HL-60/S4 treated with phorbol 12-myristate 13-acetate at 8.2 ng/mL for 4 days and 3 days (cell line): ENCODE measurements around the gene PREX1.
"Not testable (repeated sequence)": the region's sequence is repeated elsewhere in the genome, so short reads cannot be mapped to it uniquely, and the experiment has no call there.

Source experiments
- in situ Hi-C: fragments of 300-500 bp; cut with MboI; formaldehyde crosslinking; loops from 2 replicates; pipeline ENCODE4 v1.15.0; 2022; ENCODE audit warnings: low sequenced_read_pairs

The PREX1 gene

DNA sequence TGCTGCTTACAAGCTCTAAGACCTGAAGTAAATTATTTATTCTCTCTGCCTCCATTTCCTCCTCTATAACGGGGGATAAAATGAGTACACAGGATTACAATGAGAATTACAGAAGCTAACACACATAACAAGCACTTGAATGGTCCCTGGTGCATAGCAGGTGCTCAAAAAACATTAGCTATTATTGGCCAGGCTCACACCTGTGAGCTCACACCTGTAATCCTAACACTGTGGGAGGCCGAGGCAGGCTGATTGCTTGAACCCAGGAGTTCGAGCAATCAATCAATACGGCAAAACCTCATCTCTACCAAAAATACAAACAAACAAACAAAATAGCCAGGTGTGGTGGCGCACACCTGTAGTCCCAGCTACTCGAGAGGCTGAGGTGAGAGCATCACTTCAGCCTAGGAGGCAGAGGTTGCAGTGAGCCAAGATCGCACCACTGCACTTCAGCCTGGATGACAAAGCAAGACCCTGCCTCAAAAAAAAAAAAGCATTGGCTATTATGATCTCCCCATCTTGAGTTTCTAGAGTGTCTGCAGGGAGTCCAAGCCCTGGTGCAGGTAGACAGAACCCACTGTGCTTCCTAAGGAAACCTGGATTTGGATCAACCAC, 68.1 kb downstream of the PREX1 start:
- in situ Hi-C loops, result no loop called here

GRCh38 chr20:48758206-48758820, 69.5 kb downstream of the PREX1 start:
- in situ Hi-C loops, result no loop called here

GRCh38 chr20:48756774-48757173, 71.0 kb downstream of the PREX1 start:
- in situ Hi-C loops, result not testable (repeated sequence)

- in situ Hi-C loops, result no loop called here
Observed at GRCh38 chr20:48754292-48754691, 73.5 kb downstream of the PREX1 start.

DNA sequence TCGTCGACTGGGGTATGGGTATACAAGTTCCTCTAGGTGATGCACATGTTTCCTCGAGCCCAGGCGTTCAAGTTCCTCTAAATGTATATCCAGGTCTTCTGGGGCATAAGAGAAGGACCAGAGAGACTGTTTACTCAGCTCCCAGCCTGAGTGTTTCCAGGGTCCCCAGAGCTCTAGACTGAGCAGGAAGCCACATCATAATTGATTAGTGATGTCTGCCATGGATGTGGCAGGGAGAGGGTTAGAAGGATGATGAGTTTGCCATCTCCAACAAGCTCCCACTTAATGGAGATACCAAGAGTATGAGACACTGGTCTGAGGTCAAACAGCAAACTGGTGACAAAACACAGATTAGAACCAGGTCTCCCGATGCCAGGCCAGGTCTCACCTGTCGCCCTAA, 74.8 kb downstream of the PREX1 start:
- in situ Hi-C loops, result no loop called here

GRCh38 chr20:48751871-48752270, 75.9 kb downstream of the PREX1 start:
- in situ Hi-C loops, result no loop called here

- in situ Hi-C loops, result no loop called here
Observed at GRCh38 chr20:48750941-48751635, 76.7 kb downstream of the PREX1 start.

- in situ Hi-C loops, result no loop called here
Observed at GRCh38 chr20:48750376-48750775, 77.4 kb downstream of the PREX1 start.

DNA sequence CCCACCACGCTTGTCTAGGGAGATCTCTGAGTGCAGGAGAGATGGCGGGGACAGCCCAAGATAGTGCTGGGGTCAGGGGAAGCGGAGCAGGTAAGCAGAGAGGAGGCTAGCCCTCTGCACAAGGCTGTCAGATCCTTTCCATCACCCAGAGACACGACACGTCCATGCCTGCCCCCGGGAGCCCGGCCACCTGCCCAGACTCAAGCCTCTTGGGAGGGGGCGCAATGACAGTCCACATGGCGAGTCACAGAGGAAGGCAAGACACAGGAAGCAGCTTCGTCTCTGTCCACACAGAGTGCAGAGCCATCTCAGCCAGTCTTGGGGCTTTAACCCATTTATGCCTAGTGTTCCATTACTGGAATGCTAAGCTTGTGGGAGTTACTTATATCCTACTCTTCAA, 78.4 kb downstream of the PREX1 start:
- in situ Hi-C loops, result no loop called here

DNA sequence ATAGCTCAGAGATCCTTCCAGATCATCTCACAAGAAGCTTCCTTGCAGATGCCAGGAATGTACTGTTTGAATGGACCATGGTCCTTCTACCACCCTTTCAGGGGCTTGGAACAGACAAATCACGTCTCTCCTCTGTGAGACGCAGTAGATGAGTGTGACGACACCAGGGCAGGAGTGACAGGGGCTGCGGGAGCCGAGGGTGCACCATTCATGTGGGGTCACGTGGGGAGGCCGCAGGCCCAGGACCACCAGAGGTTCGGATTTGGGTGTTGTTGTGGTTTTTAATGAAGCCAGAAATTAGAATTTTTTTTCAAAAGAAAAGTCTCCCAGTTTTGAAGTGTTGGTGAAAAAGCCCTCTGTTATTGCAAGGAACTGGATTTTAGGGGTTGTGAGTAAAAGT, 79.2 kb downstream of the PREX1 start:
- in situ Hi-C loops, result no loop called here

DNA sequence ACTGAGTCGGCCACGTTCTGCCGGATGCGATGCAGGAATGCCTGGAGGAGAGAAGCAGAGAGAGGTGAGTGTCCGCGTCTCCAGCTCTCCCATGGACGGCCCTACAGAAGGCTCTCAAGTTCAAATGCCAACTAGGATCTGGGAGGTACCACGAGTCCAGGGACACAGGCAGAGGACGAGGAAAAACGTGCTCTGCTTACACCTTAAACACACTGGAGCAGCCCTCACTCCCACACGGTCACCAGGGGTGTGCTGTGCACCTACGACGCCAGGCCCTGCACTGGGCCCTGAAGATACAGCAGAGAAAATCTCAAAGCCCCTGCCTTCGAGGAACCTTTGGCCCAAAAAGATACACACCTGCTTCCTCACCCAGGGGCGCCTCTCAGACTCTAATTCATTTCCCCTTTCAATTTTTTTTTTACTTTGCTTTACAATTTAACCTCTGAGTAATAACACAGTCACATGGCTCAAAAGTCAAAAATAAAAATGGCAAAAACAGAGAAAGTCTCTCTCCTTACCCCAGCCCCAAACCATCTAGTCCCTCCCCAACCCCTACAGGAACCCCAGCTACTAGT, 79.9 kb downstream of the PREX1 start:
- in situ Hi-C loops, result no loop called here

GRCh38 chr20:48745330-48745729, 82.5 kb downstream of the PREX1 start:
- in situ Hi-C loops, result no loop called here

- in situ Hi-C loops, result no loop called here
Observed at GRCh38 chr20:48744515-48744914, 83.3 kb downstream of the PREX1 start.

DNA sequence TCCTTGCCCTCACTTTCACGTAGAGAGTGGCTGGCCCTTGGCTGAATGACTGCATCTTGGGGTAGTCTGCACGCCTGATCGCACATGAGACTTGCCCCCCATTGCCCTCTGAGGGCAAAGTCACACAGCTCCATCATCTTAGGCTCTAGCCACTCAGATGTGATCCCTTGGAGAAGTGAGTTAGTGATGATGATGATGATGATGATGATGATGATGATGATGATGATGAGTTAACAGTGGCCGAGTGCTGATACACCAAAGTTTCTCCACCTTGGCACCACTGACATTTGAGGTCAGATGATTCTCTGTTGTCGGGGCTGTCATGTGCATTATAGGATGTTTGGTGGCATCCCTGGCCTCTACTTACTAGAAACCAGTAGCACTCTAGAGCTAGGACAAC, 84.0 kb downstream of the PREX1 start:
- in situ Hi-C loops, result no loop called here

GRCh38 chr20:48742912-48743680, 84.7 kb downstream of the PREX1 start:
- in situ Hi-C loops, result no loop called here

DNA sequence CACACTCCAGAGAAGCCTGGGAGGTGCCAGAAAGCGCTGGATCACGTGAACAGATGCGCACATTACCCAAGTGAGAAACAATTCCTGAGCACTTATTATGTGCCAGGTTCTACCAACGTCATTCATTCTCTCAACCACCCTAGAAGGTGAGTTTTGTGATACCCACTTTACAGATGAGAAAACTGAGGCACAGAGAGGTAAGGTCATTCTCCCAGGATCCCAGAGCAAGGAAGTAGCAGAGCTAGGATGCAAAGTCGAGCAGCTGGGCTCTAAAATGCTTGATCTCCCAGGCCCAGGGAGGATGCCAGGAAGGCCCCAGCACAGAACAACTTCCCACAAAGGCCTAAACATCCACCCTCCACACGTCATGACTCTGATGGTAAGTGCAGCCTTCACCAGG, 85.6 kb downstream of the PREX1 start:
- in situ Hi-C loops, result no loop called here

DNA sequence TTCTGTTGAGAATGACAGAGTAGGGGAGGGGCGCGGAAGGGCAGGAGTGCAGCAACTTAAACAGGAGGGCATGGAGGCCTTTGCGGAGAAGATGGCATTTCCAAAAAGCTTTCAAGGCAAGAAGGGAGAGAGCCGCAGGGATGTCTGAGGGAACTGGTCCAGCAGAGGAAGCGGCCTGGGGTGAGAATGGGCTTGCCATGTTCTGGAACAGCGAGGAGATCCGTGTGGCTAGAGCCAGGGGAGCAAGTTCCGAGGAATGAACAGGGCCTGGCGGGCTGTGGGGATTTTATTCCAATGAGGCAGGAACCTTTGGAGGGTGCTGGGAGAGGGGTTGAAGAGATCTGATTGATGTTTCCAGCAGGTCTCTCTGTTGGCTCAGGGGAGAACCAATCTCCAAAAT, 86.1 kb downstream of the PREX1 start:
- in situ Hi-C loops, result no loop called here

DNA sequence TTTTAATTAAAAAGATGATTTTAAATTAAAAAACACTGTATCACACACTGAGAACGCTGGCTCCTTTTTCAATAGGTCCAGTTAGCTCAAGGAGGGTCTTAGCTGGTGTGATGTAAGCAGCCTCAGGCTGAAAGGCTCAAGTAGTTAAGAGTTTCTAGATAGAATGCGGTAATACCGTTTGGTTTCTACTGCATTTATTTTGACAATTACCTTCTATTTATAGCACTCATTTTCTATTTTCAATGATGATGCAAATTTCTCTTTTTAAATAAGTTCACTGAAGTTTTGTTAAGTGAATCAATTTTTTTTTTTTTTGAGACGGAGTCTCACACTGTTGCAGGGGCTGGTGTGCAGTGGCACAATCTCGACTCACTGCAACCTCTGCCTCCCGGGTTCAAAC, 87.1 kb downstream of the PREX1 start:
- in situ Hi-C loops, result no loop called here

DNA sequence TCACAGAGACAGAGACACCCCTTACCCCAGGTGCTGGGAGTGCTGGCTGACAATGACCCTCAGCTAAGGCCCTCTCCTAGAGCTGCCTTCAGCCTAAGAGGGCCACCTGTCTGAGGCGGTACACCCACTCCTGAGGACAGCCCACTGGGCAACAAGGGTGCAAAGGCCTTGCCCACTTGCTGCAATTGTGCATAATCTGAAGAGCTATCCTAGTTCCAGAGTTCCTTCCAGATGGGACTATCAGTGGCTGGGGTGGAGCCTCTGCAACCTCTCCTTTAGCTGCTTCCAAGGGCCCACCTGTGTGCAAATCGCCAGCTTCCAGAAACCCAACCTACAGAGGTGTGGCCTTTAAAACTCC, 87.5 kb downstream of the PREX1 start:
- in situ Hi-C loops, result no loop called here

GRCh38 chr20:48739395-48740291, 88.2 kb downstream of the PREX1 start:
- in situ Hi-C loops, result no loop called here
